HG02678 (cell line): ENCODE measurements around the gene TMC8.

Experiments used
- ATAC-seq: cut with Tn5 transposase; IDR thresholded peaks from one replicate; pipeline ENCODE4 v1.9.1; 2021; ENCODE audit warnings: mild to moderate bottlenecking, moderate library complexity; ENCODE audit not compliant: unreplicated experiment

TMC8 gene

DNA sequence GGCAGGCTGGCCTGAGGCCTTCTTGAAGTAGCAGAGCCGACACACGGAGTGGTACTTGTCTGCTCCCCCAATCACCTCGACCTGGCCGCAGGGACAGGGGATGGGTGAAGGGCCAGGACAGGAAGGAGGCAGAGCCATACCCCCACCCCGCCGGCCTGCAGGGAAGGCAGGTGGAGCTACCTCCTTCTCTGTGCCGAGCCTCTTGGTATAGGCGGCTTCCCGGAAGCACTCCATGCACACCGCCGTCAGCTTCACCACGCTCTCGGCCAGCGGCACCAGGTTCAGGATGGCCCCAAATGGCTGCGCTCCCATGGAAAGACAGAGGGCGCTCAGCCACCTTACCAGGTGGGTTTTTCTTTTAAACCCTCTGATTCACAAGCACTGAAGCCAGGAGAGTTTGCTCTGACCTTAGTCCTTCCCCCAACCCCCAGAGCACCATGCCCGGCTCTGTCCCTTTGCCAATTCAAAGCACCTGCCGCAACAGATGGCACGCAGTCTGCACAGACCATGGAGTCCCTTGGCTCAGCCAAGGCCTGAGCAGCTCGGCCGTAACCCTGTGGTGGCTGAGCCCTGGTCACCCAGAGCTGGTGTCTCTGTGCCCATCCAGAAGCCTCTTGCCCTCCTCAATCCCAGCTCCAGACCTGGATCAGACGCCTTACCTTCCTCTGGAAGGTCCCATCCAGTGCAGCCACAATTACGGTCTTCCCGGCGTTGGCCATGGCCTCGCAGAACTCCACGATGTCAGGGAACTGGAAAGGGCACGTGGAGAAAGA is 44.5 kb downstream of the TMC8 start:
- no peak for ATAC-seq

DNA sequence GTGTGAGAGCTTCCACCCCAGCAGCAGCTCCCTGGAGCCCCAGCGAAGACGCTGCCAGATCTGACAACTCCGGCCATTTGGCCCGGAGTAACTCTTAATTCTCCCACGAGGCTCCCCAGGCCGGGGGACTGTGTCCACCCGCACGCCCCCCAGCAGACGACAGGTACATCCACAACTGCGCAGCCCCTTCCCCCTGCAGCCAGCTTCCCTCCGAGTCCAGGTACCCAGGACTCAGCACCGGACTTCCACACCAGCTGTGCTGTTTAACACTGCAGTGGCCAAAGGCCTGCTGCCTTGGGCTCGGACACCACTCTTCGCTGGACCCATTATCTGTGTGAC is 45.0 kb downstream of the TMC8 start:
- ATAC-seq = no peak

GRCh38 chr17:78176548-78177025 is 46.0 kb downstream of the TMC8 start:
- no peak for ATAC-seq

DNA sequence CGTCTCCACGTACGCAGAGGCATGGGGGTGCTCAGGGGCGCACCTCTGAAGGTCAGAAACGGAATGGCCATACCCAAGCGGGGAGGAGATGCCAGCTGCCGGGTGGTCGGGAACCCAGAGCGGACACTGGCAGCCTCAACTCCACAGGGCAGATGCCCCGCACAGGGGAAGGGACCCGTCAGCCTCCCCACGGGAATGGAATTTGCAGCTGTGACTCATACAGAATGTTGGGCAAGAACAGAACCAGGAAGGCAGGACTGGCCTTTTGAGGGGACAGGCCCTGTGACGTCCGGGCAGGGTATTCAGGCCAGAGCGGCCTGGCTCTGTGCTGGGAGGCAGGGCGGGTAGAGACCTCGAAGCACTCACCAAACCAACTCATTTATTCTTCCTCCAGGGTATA is 48.8 kb downstream of the TMC8 start:
- no peak for ATAC-seq

DNA sequence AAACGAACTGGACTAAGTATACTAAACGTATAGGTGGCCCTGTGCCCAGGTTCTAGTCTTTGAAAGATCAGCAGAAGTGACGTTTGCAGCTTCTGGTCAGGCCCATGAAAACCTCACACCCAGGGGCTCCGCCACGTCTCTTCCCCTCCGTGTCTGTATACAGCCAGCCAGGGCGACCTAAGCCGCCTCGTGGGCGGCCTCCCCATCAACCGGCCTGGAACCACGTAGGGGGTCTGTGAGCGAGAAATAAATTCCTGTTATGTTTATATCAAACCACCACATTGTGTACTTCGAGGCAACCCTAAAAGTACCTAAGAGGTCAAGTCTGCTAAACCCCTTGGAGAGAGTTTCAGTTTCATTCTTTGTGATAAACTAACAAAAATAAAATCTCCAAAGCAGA is 49.5 kb downstream of the TMC8 start:
- ATAC-seq = no peak

- no peak for ATAC-seq
Observed at GRCh38 chr17:78180508-78180907, 49.9 kb downstream of the TMC8 start.

DNA sequence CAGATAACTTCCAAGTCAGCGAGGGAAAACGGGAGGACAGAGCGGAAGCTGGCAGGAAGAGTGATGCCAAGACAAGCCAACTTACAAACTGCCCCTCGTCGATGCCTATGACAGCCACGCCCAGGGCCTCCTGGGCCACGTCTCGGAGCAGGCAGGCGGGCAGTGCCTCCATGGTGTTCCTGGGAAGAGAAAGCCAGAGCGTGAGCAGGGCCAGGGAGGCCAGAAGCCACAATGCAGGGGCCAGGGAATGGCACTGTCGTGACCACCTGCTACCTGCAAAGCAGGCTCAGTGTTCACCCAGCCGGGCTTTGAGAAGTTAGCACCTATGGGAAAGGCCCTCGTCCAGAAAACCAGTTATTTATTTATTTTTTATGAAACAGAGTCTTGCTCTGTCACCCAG is 51.9 kb downstream of the TMC8 start:
- ATAC-seq = no peak

- ATAC-seq = no peak
Observed at GRCh38 chr17:78183916-78184315, 53.3 kb downstream of the TMC8 start.

DNA sequence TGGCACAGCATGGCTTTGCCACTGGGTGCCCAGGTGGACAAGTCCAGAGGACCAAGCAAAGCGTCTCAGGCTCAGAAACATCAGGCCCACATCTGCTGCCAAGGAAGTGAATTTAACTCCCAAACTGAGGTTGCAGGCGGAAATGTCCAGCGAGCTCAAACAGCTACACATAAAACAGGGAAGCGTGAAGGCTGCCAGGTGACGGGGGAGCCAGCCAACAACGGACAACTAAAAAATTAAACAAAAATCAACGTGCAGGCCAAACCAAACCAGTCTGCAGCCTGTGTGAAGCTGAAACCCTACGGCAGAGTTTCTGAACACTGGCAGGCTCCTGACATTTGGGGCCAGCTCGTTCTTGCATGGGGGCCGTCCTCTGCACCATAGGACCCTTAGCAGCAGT is 53.8 kb downstream of the TMC8 start:
- ATAC-seq = no peak

GRCh38 chr17:78184868-78185267 is 54.3 kb downstream of the TMC8 start:
- no peak for ATAC-seq

- no peak for ATAC-seq
Observed at GRCh38 chr17:78185981-78186691, 55.6 kb downstream of the TMC8 start.

DNA sequence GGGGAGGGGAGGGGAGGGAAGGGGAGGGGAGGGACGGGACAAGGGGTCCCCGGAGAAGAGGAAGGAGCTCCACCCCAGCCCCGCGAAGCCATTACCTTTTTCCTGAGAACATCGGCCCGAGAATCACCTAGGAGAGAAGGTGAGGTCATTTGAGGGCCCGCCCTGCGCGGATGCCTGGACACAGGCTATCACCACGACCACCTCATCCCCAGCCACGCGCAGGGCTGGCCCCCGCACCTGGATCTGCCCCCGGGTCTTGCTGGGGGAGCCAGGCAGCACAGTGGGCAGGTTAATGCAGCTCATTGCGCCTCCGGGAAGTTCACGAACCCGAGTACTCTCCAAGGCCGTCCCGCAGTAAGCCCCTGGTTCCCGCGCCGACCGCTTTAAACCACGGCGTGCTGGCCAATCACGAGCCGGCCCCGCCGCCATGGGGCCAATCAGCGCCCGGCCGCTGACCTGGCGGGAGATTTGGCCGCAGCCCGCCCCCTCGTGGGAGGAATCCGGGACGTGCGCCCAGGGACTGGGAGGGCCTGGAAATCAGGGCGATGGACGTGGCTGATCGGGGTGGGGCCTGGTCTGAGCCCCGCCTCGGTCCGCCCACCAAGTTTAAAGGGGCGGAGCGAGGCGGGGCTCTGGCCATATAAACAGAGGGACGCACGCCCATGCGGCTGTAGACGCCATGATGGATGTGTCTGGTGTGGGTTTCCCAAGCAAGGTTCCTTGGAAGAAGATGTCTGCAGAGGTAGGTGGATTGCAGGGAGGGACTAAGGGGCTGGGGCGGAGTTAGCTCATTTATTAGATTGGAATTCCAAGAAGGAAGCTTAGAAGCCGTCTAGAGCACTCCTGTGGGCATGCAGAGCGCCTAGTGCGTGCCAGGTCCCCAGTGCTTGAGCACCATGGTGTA is 56.4 kb downstream of the TMC8 start, which contains the start of the genes AFMID and TK1:
TSS of gene AFMID (plus strand) at position 671 of the 904 bp plus-strand sequence. CDS start at position 680, 9 bp downstream.
TSS of gene TK1 (minus strand) at position 361 of the 904 bp plus-strand sequence. CDS start at position 303, 58 bp downstream.
- peak; percentile 92 for ATAC-seq
